Fibroblast of villous mesenchyme (primary cell): ENCODE results near the gene COLEC12. TPM values are rescaled to one million over a fixed set of nuclear protein-coding genes. Genes with fewer than 3 reads are reported as not detected.

ENCODE experiments used
- DNase-seq: peaks from one replicate; pipeline ENCODE4 v3.0.0-alpha.2; 2010; ENCODE audit warnings: low read depth
- H3K4me3 ChIP-seq: 2 replicates; pipeline ENCODE4 v1.5.1; 2011; ENCODE audit warnings: low read depth, mild to moderate bottlenecking, low read length
- total RNA-seq: library from RNA; depleted of rRNA; stranded (reverse); fragments of >200 nt; gene quantifications from 2 replicates; pipeline ENCODE4 v1.2.3, GENCODE V29; 2012
- TF ChIP-seq, protein P1 (sequence below): IDR thresholded peaks from 2 replicates; pipeline ENCODE4 v1.5.1; 2012; ENCODE audit warnings: low read depth, mild to moderate bottlenecking, low read length; ENCODE audit not compliant: insufficient read depth

Gene COLEC12
- total RNA-seq, 1 donor = 3.9 TPM

DNA sequence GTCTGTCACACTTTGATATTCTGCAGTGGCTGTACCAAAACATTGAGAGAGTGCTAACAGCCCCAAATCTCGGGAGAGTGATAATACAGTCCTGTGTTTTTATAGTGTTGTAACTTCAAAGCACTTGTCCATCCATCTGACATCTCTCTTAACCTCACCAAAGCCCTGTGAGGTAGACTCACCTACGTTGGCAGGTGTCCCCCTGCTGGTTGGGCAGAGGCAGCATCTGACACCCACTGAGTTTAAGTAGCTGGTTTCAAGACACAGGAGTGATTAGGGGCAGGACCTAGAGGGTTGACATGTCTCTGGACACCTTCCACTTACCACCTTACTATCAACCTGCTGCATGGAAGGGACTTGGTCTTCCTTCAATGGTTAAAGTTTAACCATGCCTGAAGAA is 22.9 kb downstream of the COLEC12 start:
- H3K4me3 ChIP-seq = no peak overlapping the region

DNA sequence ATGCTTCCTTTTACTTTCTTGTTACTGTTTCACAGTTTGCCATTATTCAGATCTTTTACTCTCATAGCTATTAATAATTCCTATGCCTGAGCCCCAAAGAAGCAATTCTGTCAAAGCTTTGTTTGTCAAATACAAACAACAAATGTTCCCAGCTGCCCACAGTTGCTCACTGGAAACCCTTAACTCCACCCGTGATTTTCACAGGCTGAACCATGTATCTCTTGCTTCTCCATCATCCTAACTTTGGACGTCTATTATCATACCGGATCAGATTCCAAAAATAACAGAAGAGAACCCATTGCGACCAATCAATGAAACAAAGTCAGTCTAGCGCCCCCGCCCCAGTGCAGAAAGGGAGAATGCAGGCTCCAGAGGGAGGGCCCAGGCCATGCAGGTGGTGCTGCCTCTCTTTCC is 24.2 kb downstream of the COLEC12 start:
- TF ChIP-seq, protein P1, sequence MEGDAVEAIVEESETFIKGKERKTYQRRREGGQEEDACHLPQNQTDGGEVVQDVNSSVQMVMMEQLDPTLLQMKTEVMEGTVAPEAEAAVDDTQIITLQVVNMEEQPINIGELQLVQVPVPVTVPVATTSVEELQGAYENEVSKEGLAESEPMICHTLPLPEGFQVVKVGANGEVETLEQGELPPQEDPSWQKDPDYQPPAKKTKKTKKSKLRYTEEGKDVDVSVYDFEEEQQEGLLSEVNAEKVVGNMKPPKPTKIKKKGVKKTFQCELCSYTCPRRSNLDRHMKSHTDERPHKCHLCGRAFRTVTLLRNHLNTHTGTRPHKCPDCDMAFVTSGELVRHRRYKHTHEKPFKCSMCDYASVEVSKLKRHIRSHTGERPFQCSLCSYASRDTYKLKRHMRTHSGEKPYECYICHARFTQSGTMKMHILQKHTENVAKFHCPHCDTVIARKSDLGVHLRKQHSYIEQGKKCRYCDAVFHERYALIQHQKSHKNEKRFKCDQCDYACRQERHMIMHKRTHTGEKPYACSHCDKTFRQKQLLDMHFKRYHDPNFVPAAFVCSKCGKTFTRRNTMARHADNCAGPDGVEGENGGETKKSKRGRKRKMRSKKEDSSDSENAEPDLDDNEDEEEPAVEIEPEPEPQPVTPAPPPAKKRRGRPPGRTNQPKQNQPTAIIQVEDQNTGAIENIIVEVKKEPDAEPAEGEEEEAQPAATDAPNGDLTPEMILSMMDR = no peak
- H3K4me3 ChIP-seq = no peak overlapping the region
- DNase-seq = no peak

More for the DNA sequence above, 22.9 kb downstream of the COLEC12 start:
- no peak for DNase-seq
- TF ChIP-seq, protein P1 = peak; percentile 9

DNA sequence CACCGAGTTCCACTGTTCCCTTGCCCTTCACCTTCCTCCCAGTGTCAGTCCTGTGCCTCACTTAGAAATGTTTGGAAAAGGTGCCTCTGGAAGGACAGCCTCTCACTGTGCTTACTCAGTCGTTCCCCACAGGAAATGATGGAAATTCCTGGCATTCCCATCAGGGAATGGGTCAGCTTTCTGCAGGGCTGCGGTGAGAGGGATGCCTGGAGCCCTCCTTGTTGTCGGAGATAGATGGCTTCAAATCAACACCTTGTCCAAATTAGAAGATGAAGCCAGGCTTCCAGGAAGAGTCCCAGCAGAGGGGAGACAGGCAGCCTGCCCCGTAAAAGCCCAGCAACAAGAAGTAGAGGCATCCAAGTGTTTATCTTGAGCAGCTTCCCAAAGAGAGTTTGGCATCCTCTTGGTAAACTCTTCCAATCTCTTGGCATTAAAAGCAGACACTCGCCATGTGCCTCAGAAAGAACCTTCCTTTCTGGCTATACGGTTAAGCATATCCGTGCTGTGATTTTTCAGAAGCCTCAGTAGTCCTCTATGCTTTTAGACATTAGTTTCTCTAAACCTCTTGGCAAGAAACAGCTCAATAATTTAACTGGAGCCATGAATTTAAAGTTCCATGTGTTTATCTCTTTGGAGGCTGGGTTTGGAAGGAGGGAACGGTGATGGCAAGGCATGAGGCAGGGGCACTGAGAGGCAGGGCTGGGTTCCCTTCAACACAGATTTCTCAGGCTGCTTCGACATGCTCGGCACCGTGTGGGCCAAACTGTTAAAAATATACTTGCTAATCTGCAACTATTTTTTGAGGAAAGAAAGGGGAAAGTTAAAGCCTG is 25.1 kb downstream of the COLEC12 start:
- TF ChIP-seq, protein P1 = no peak
- peak; percentile 48 for DNase-seq
- H3K4me3 ChIP-seq = no peak overlapping the region

DNA sequence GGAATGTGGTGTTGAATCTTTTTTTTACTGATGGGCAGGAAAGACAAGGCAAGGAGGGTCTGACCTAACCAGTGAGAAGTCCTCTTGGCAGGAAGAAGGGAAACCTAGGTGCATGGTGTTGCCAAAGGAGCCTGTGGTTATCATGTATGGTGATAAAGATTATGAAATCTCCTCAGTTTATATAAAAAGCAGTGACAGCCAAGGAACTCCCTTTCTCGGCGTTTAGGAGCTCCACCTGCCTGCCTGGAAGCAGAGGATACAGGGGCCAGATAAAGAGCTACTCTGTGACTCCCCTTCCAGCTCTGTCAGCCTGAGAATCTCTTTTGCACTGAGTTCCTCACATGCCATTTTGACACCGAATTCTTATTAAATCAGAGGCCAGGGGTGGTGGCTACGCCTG is 26.1 kb downstream of the COLEC12 start:
- TF ChIP-seq, protein P1 = no peak
- no peak for DNase-seq
- no peak overlapping the region for H3K4me3 ChIP-seq

DNA sequence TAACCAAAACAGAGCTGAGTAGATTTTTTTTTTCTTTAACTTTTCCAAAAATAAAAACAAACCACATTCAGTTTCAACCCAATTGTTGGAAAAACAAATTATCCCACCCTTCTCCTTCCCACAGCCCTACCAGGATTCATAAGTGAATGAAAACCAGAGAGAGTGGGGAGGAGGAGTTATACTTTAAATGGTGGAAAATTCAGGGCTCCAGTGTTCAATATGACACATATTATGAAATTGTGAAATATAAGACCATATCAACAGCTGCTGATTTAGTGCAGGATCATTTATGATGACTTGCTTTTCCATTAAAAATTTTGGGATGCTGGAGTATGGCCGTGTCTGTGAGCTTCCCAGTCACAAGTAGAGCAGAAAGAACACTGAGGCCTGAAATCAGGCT is 26.7 kb downstream of the COLEC12 start:
- no peak for DNase-seq

DNA sequence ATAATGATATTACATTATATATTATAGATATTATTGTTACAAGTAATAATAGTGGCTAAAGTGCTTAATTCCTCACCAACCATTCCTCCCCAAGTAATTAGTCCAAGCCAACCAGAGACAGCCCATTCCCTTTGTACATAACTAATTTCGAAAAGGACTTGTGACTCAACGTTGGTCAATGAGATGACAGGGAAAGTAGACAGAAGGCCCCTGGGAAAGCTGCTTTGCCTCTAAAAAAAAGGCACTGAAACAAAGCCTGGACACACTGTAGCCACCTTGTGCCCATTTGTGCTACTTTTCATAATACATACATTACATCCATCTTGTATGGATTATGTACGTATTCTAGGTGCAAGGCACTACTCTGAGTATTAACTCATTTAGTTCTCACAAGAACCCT is 28.8 kb downstream of the COLEC12 start:
- no peak for DNase-seq
- TF ChIP-seq, protein P1 = no peak
- H3K4me3 ChIP-seq = no peak overlapping the region

More for the DNA sequence above, 26.7 kb downstream of the COLEC12 start:
- TF ChIP-seq, protein P1 = no peak
- H3K4me3 ChIP-seq = no peak overlapping the region
